Cardiac fibroblast (primary cell): Measurements from ENCODE around the gene MSLN.

Experiments
- DNase-seq, 2 donors: peaks; one replicate each; pipeline versions ENCODE4 v3.0.0 to v3.0.0-alpha.2; 2010; ENCODE audit warnings: low read depth in 2 of 2
- H3K4me3 ChIP-seq, 2 donors: replicated peaks in 1 of 2; 1 replicate in 1 of 2; 2 replicates in 1 of 2; pipeline ENCODE4 v1.5.1; 2011; ENCODE audit warnings: low read depth in 2 of 2, low read length in 2 of 2, mild to moderate bottlenecking in 2 of 2, moderate library complexity in 1 of 2
- CTCF ChIP-seq: IDR thresholded peaks from one replicate; pipeline ENCODE4 v1.5.1; 2011; ENCODE audit warnings: low read depth, mild to moderate bottlenecking, low read length, inconsistent platforms

The MSLN gene

GRCh38 chr16:719815-720446, 40.6 kb upstream of the MSLN start:
- DNase-seq = no peak
- peak; percentile 29 for TF ChIP-seq CTCF
- peak overlapping the region; percentile 76 to 77 for H3K4me3 ChIP-seq

- TF ChIP-seq CTCF = no peak
These were observed 40.0 kb upstream of the MSLN start for GRCh38 chr16:720447-720989.

GRCh38 chr16:720990-721764, 39.4 kb upstream of the MSLN start, which contains the start of gene ANTKMT:
ANTKMT (plus strand) TSS chr16:721146; CDS start chr16:721275, 129 bp downstream.
- peak; percentile 62 to 79 for DNase-seq

More at GRCh38 chr16:720447-720989, 40.0 kb upstream of the MSLN start:
- peak overlapping the region; percentile 76 to 77 for H3K4me3 ChIP-seq
- DNase-seq = peak; percentile 63 to 80

GRCh38 chr16:721765-722540, 38.6 kb upstream of the MSLN start:
- no peak for TF ChIP-seq CTCF
- no peak for DNase-seq
- H3K4me3 ChIP-seq = peak overlapping the region; percentile 41 to 77

More at GRCh38 chr16:720990-721764, 39.4 kb upstream of the MSLN start, which contains the start of gene ANTKMT:
- no peak for TF ChIP-seq CTCF
- peak within 1 kb of the TSS; percentile 76 to 77 for H3K4me3 ChIP-seq

- H3K4me3 ChIP-seq = no peak overlapping the region
- no peak for TF ChIP-seq CTCF
- no peak for DNase-seq
These were observed 37.5 kb upstream of the MSLN start for GRCh38 chr16:722835-723633.

- no peak for TF ChIP-seq CTCF
- no peak overlapping the region for H3K4me3 ChIP-seq
- no peak for DNase-seq
These were observed 36.8 kb upstream of the MSLN start for GRCh38 chr16:723695-724094.
